ENCODE measurements around the gene LAD1.

The LAD1 gene

GRCh38 chr1:201346337-201346939 lies 52.7 kb downstream of the LAD1 start:
- POLR2A ChIA-PET = no interaction called here
- CTCF ChIA-PET = interaction anchor here (0.7 to 9.0 kb wide), 38 partner anchors 10 to 260 kb away, joined by 3 to 195 read pairs (median 6); partner anchors contain the start of genes PHLDA3 and PKP1
- no peak for DNase-seq (ENCODE audit: low read depth, low spot score)

GRCh38 chr1:201345081-201345355 lies 54.1 kb downstream of the LAD1 start:
- ChIA-PET CTCF (interaction anchor here (0.9 to 9.0 kb wide), 19 partner anchors 14 to 259 kb away, joined by 3 to 195 read pairs (median 28); partner anchors contain the start of gene PKP1), POLR2A (no interaction called here)
- no peak for TF ChIP-seq CTCF (IDR thresholded peaks at IDR 0.05; ENCODE audit: insufficient read depth, low read length, missing control alignments)
- H3K4me3 ChIP-seq (ENCODE audit: low read depth, low read length) = no peak overlapping the region
- DNase-seq (ENCODE audit: low read depth, low spot score) = no peak

More at GRCh38 chr1:201346337-201346939, 52.7 kb downstream of the LAD1 start:
- peak; percentile 71 for TF ChIP-seq CTCF (IDR thresholded peaks at IDR 0.05; ENCODE audit: insufficient read depth, low read length, missing control alignments)
- no peak overlapping the region for H3K4me3 ChIP-seq (ENCODE audit: low read depth, low read length)

- no peak overlapping the region for H3K4me3 ChIP-seq (ENCODE audit: low read depth, low read length)
- ChIA-PET POLR2A (no interaction called here), CTCF (interaction anchor here (0.8 to 9.0 kb wide), 15 partner anchors 14 to 157 kb away, joined by 3 to 195 read pairs (median 32); partner anchors contain the start of gene PKP1)
- TF ChIP-seq CTCF (IDR thresholded peaks at IDR 0.05; ENCODE audit: insufficient read depth, low read length, missing control alignments) = no peak
- DNase-seq (ENCODE audit: low read depth, low spot score) = no peak
Observed at GRCh38 chr1:201344206-201345080, 54.7 kb downstream of the LAD1 start.

- no peak for TF ChIP-seq CTCF (IDR thresholded peaks at IDR 0.05; ENCODE audit: insufficient read depth, low read length, missing control alignments)
- no peak for DNase-seq (ENCODE audit: low read depth, low spot score)
- ChIA-PET POLR2A (no interaction called here), CTCF (interaction anchor here (0.6 to 1.5 kb wide), 2 partner anchors 49 to 87 kb away, joined by 3 to 12 read pairs; no protein-coding TSS in a partner anchor)
- no peak overlapping the region for H3K4me3 ChIP-seq (ENCODE audit: low read depth, low read length)
Observed at GRCh38 chr1:201341377-201341776, 57.7 kb downstream of the LAD1 start.

- DNase-seq (ENCODE audit: low read depth, low spot score) = no peak
- no peak for TF ChIP-seq CTCF (IDR thresholded peaks at IDR 0.05; ENCODE audit: insufficient read depth, low read length, missing control alignments)
- H3K4me3 ChIP-seq (ENCODE audit: low read depth, low read length) = no peak overlapping the region
- CTCF ChIA-PET = interaction anchor here (1.4 to 3.1 kb wide), 2 partner anchors 9 to 12 kb away, joined by 6 to 17 read pairs; no protein-coding TSS in a partner anchor
- POLR2A ChIA-PET = no interaction called here
Observed at GRCh38 chr1:201336711-201337450, 62.2 kb downstream of the LAD1 start.
